ENCODE data around the gene DOCK4. TPM values are rescaled to one million over a fixed set of nuclear protein-coding genes. Genes with fewer than 3 reads are reported as not detected.

Gene DOCK4
- total and polyA plus RNA-seq, 2 of the 8 experiments (the other 6 are each of a cell fraction or from before 2014, with no cell fraction given), result 5.1 to 23.6 TPM

GRCh38 chr7:111755383-111755782 is 450.8 kb downstream of the DOCK4 start:
- H3K4ac ChIP-seq (replicated peaks; ENCODE audit: insufficient read length, low read depth, low read length), result no peak overlapping the region
- no peak overlapping the region for H3K4me3 ChIP-seq (ENCODE audit: extremely low read depth in 1 of 4, insufficient read depth in 2 of 4, low read depth in 3 of 4, low read length in 4 of 4)
- no peak overlapping the region for H3K56ac ChIP-seq (replicated peaks; ENCODE audit: insufficient read length, low read depth, low read length)
- no peak overlapping the region for H3K23ac ChIP-seq (ENCODE audit: insufficient read length)
- no peak overlapping the region for H4K5ac ChIP-seq (ENCODE audit: insufficient read length, low read depth, low read length)
- no peak overlapping the region for H4K8ac ChIP-seq (ENCODE audit: extremely low read depth, insufficient read depth, low read length)
- H3K79me2 ChIP-seq (ENCODE audit: control insufficient read depth in 1 of 2, insufficient read depth in 2 of 2, low read length in 2 of 2), result no peaks in the 10 kb centered on the region
- no peak overlapping the region for H3K9ac ChIP-seq (replicated peaks in 1 of 4; ENCODE audit: extremely low read depth in 1 of 4, low read depth in 3 of 4, low read length in 3 of 4)
- no peaks in the 10 kb centered on the region for H3K9me3 ChIP-seq (ENCODE audit: insufficient read depth in 2 of 2, low read depth in 1 of 2, low read length in 1 of 2)
- H3K36me3 ChIP-seq (ENCODE audit: control insufficient read depth in 2 of 4, insufficient read depth in 4 of 4, low read length in 3 of 4), result peaks cover 0 to 5% (median 2%) of the 10 kb centered on the region in 4 experiments; a peak in 2 of 8 replicates
- H3K18ac ChIP-seq (ENCODE audit: extremely low read depth, low read length), result no peak overlapping the region
- H3K14ac ChIP-seq (ENCODE audit: insufficient read length), result no peak overlapping the region
- H3K23me2 ChIP-seq (ENCODE audit: low read depth, low read length), result no peaks in the 10 kb centered on the region
- FAIRE-seq (no peak), DNase-seq (ENCODE audit: low read depth in 1 of 2, low spot score in 2 of 2) (no peak)
- no peak overlapping the region for H2BK120ac ChIP-seq (replicated peaks; ENCODE audit: low read depth, low read length)
- H3K79me1 ChIP-seq (ENCODE audit: low read depth, low read length), result no peaks in the 10 kb centered on the region; the same call in 1 of the 2 replicates
- H2AFZ ChIP-seq (ENCODE audit: low read length), result no peak overlapping the region
- H2BK5ac ChIP-seq (ENCODE audit: low read depth, low read length), result no peak overlapping the region
- H3K4me1 ChIP-seq (replicated peaks in 1 of 4; ENCODE audit: control insufficient read depth in 3 of 4, insufficient read depth in 4 of 4, low read length in 3 of 4), result peaks cover 0 to 9% (median 3%) of the 10 kb centered on the region in 4 experiments; a peak in 5 of 7 replicates
- H3K27me3 ChIP-seq (replicated peaks in 1 of 4; ENCODE audit: control insufficient read depth in 3 of 4, extremely low read depth in 1 of 4, insufficient read depth in 3 of 4, low read length in 3 of 4), result peaks cover 0 to 2% (median 0%) of the 10 kb centered on the region in 4 experiments; a peak in 1 of 7 replicates
- H3K27ac ChIP-seq (ENCODE audit: low read depth, low read length), result no peak overlapping the region
- H4K20me1 ChIP-seq (replicated peaks in 1 of 2; ENCODE audit: control insufficient read depth in 1 of 2, insufficient read depth in 2 of 2, low read length in 2 of 2), result no peaks in the 10 kb centered on the region
- H2BK12ac ChIP-seq (ENCODE audit: low read depth, low read length), result no peak overlapping the region
- H2AK5ac ChIP-seq (ENCODE audit: low read depth, low read length), result no peak overlapping the region
- H2BK20ac ChIP-seq (ENCODE audit: low read length), result no peak overlapping the region
- WGBS, 2 experiments (ENCODE audit: extremely low coverage in 1 of 2, insufficient coverage in 1 of 2, insufficient read length in 1 of 2, insufficient replicate concordance in 2 of 2, low coverage in 1 of 2, low lambda C conversion rate in 2 of 2, missing lambda C conversion rate in 1 of 2), result 90% methylated on average over 6 of the region's 6 CpGs; no CpG with 5 or more reads in 1 of the 2 experiments
- H3K4me2 ChIP-seq (ENCODE audit: insufficient read depth in 1 of 2, low read depth in 2 of 2, low read length in 2 of 2), result no peak overlapping the region
- ChIA-PET POLR2A (ENCODE audit: partially characterized antibody) (no interaction called here), CTCF (ENCODE audit: partially characterized antibody) (interaction anchor here (1.0 to 12.4 kb wide), 12 partner anchors 8 to 744 kb away, joined by 3 to 274 read pairs (median 4); no protein-coding TSS in a partner anchor)
- H2BK15ac ChIP-seq (ENCODE audit: low read length), result no peak overlapping the region
- TF ChIP-seq MAFK (IDR thresholded peaks at IDR 0.05; ENCODE audit: low read depth, low read length), result no peak
- TF ChIP-seq NRF1 (IDR thresholded peaks at IDR 0.05; ENCODE audit: low read depth, low read length), result no peak
- TF ChIP-seq CHD1 (IDR thresholded peaks at IDR 0.05; ENCODE audit: low read depth, low read length), result no peak
- H4K91ac ChIP-seq (replicated peaks; ENCODE audit: insufficient read length, low read length), result no peak overlapping the region

Data from H1 (cell line).